ENCODE data around the gene SLC25A25. TPM values are rescaled to one million over a fixed set of nuclear protein-coding genes. Genes with fewer than 3 reads are reported as not detected.
A peak's percentile ranks its signal among the peaks of the same experiment; 100 is the strongest.

Gene SLC25A25
- total RNA-seq, 2 donors from 2014 or later: 12.9 to 13.1 TPM

- H3K4me3 ChIP-seq (ENCODE audit: low read length): no peak overlapping the region
- 93 to 100% methylated on average over 1 to 5 of the region's 5 CpGs for whole genome bisulfite sequencing, 2 experiments (ENCODE audit: insufficient coverage in 1 of 2, insufficient read length in 1 of 2)
- H3K27me3 ChIP-seq (ENCODE audit: control insufficient read depth, insufficient read depth, low read length, poor library complexity, severe bottlenecking): no peaks in the 10 kb centered on the region
- no peaks in the 10 kb centered on the region for H3K9me3 ChIP-seq (ENCODE audit: control insufficient read depth, low read length)
- no peaks in the 10 kb centered on the region for H3K36me3 Mint-ChIP-seq (ENCODE audit: low read depth)
- H3K27ac ChIP-seq (ENCODE audit: low read depth, low read length): no peak overlapping the region
- no peak for DNase-seq
- H3K9ac ChIP-seq (ENCODE audit: extremely low read depth, low read length, poor library complexity, severe bottlenecking): no peak overlapping the region
- H3K4me1 Mint-ChIP-seq: peaks cover 3% of the 10 kb centered on the region
- TF ChIP-seq CTCF (conservative IDR thresholded peaks at IDR 0.05): no peak
- no peaks in the 10 kb centered on the region for H3K36me3 ChIP-seq (ENCODE audit: control insufficient read depth, insufficient read depth, low read length)
- H3K9me3 Mint-ChIP-seq: no peaks in the 10 kb centered on the region
- peaks cover 7% of the 10 kb centered on the region for H3K27me3 Mint-ChIP-seq (ENCODE audit: insufficient read depth)
- H3K4me1 ChIP-seq (ENCODE audit: control insufficient read depth, insufficient read depth, low read length): no peaks in the 10 kb centered on the region
- no peak overlapping the region for H3K4me3 Mint-ChIP-seq
- H3K27ac Mint-ChIP-seq: no peak overlapping the region
These were observed 80.5 kb downstream of the SLC25A25 start for GRCh38 chr9:128148509-128149000.

GRCh38 chr9:128149001-128149701 lies 81.1 kb downstream of the SLC25A25 start, which contains the start of gene LCN2:
LCN2 (plus strand) TSS chr9:128149453; CDS start chr9:128149526, 73 bp downstream.
- Histone ChIP-seq H3K27ac (ENCODE audit: low read depth, low read length) (no peak within 1 kb of the TSS), H3K9ac (ENCODE audit: extremely low read depth, low read length, poor library complexity, severe bottlenecking) (no peak within 1 kb of the TSS), H3K4me1 (ENCODE audit: control insufficient read depth, insufficient read depth, low read length) (no peaks in the 10 kb centered on the region), H3K27me3 (ENCODE audit: control insufficient read depth, insufficient read depth, low read length, poor library complexity, severe bottlenecking) (no peaks in the 10 kb centered on the region), H3K4me3 (ENCODE audit: low read length) (no peak within 1 kb of the TSS), H3K9me3 (ENCODE audit: control insufficient read depth, low read length) (no peaks in the 10 kb centered on the region), H3K36me3 (ENCODE audit: control insufficient read depth, insufficient read depth, low read length) (no peaks in the 10 kb centered on the region)
- peak within 1 kb of the TSS; percentile 30 for H3K27ac Mint-ChIP-seq
- no peaks in the 10 kb centered on the region for H3K9me3 Mint-ChIP-seq
- H3K4me1 Mint-ChIP-seq: peaks cover 3% of the 10 kb centered on the region
- WGBS, 2 experiments (ENCODE audit: insufficient coverage in 1 of 2, insufficient read length in 1 of 2): 69 to 89% methylated on average over 5 to 9 of the region's 9 CpGs
- H3K4me3 Mint-ChIP-seq: no peak within 1 kb of the TSS
- no peak for TF ChIP-seq CTCF (conservative IDR thresholded peaks at IDR 0.05)
- DNase-seq: peak; percentile 41
- no peaks in the 10 kb centered on the region for H3K36me3 Mint-ChIP-seq (ENCODE audit: low read depth)
- H3K27me3 Mint-ChIP-seq (ENCODE audit: insufficient read depth): peaks cover 7% of the 10 kb centered on the region

DNA sequence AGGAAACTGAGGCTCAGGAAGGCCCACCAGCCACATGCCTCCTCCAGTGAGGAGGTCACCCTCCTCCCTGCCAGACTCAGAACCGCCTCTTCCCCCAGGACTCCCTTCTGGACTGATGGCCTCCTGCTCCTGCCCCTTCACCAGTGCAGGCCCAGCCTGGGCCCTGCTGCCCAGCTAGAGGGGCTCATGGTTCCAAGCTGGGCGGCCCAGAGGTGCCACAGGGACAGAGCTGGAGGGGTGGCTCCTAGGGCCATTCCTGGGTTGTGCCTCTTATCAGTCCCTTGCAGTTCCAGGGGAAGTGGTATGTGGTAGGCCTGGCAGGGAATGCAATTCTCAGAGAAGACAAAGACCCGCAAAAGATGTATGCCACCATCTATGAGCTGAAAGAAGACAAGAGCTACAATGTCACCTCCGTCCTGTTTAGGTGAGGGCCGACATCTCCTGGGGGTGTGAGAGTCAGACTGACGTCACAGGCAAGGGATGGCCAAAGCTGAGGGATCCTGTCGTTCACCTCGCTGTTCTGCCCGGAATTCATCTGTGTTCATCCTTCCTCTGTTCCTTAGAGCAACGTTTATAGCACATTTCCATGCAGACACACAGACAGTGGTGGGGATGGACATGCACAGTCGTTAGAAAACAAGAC lies 82.0 kb downstream of the SLC25A25 start:
- no peak for DNase-seq
- WGBS, 2 experiments (ENCODE audit: insufficient coverage in 1 of 2, insufficient read length in 1 of 2): 84 to 91% methylated on average over 9 to 11 of the region's 11 CpGs

More for the DNA sequence above, 82.0 kb downstream of the SLC25A25 start:
- H3K27ac ChIP-seq (ENCODE audit: low read depth, low read length): no peak overlapping the region
- Mint-ChIP-seq H3K36me3 (ENCODE audit: low read depth) (no peaks in the 10 kb centered on the region), H3K27me3 (ENCODE audit: insufficient read depth) (peaks cover 7% of the 10 kb centered on the region), H3K27ac (peak overlapping the region; percentile 30), H3K4me3 (no peak overlapping the region), H3K4me1 (peaks cover 3% of the 10 kb centered on the region), H3K9me3 (no peaks in the 10 kb centered on the region)
- H3K9me3 ChIP-seq (ENCODE audit: control insufficient read depth, low read length): no peaks in the 10 kb centered on the region
- no peaks in the 10 kb centered on the region for H3K36me3 ChIP-seq (ENCODE audit: control insufficient read depth, insufficient read depth, low read length)
- no peak overlapping the region for H3K9ac ChIP-seq (ENCODE audit: extremely low read depth, low read length, poor library complexity, severe bottlenecking)
- no peaks in the 10 kb centered on the region for H3K4me1 ChIP-seq (ENCODE audit: control insufficient read depth, insufficient read depth, low read length)
- no peak for TF ChIP-seq CTCF (conservative IDR thresholded peaks at IDR 0.05)
- H3K4me3 ChIP-seq (ENCODE audit: low read length): no peak overlapping the region
- H3K27me3 ChIP-seq (ENCODE audit: control insufficient read depth, insufficient read depth, low read length, poor library complexity, severe bottlenecking): no peaks in the 10 kb centered on the region

All from endodermal cell (in vitro differentiated cells).